DOHH2 (cell line): ENCODE measurements around the gene COPS8.

Source experiments
- H3F3A ChIP-seq: fragments of 200-600 bp; sonication (generic), shearing (Covaris generic); 2 replicates; pipeline ENCODE4 v1.6.0; 2016; ENCODE audit warnings: antibody characterized with exemption, mild to moderate bottlenecking; ENCODE audit not compliant: control insufficient read depth, insufficient read depth
- H3K27ac ChIP-seq: fragments of 200-600 bp; sonication (generic); 2 replicates; pipeline ENCODE4 v1.5.1; 2014; ENCODE audit warnings: low read depth, mild to moderate bottlenecking, low read length, moderate library complexity
- H3K27me3 ChIP-seq: fragments of 200-600 bp; sonication (generic); 2 replicates; pipeline ENCODE4 v1.6.1; 2014; ENCODE audit warnings: mild to moderate bottlenecking, low read length, mixed read lengths; ENCODE audit not compliant: control insufficient read depth
- H3K36me3 ChIP-seq: fragments of 200-600 bp; sonication (generic); 2 replicates; pipeline ENCODE4 v1.6.1; 2014; ENCODE audit warnings: mild to moderate bottlenecking, low read length, moderate library complexity, mixed read lengths; ENCODE audit not compliant: control insufficient read depth
- H3K4me1 ChIP-seq: fragments of 200-600 bp; sonication (generic); 2 replicates; pipeline ENCODE4 v1.6.1; 2014; ENCODE audit warnings: mild to moderate bottlenecking, low read length, mixed read lengths; ENCODE audit not compliant: control insufficient read depth
- H3K4me2 ChIP-seq: fragments of 200-600 bp; sonication (generic); 2 replicates; pipeline ENCODE4 v1.6.0; 2014; ENCODE audit warnings: mild to moderate bottlenecking, low read length, moderate library complexity
- H3K4me3 ChIP-seq: fragments of 200-600 bp; sonication (generic); 2 replicates; pipeline ENCODE4 v1.5.1; 2014; ENCODE audit warnings: mild to moderate bottlenecking, low read length, mixed read lengths
- H3K79me2 ChIP-seq: fragments of 200-600 bp; sonication (generic); 2 replicates; pipeline ENCODE4 v1.6.1; 2014; ENCODE audit warnings: mild to moderate bottlenecking, low read length, mixed read lengths; ENCODE audit not compliant: control insufficient read depth
- H3K9me2 ChIP-seq: fragments of 200-600 bp; sonication (generic); replicated peaks from 2 replicates; pipeline ENCODE4 v1.6.1; 2014; ENCODE audit warnings: mild to moderate bottlenecking, low read length, mixed read lengths; ENCODE audit not compliant: control insufficient read depth
- H3K9me3 ChIP-seq: fragments of 200-600 bp; sonication (generic); 2 replicates; pipeline ENCODE4 v1.6.1; 2014; ENCODE audit warnings: antibody characterized with exemption, low read length, mixed read lengths; ENCODE audit not compliant: control insufficient read depth, insufficient read depth
- H4K20me1 ChIP-seq: fragments of 200-600 bp; sonication (generic); 2 replicates; pipeline ENCODE4 v1.6.0; 2014; ENCODE audit warnings: low read depth, mild to moderate bottlenecking, antibody characterized with exemption, low read length, moderate library complexity; ENCODE audit not compliant: control insufficient read depth, insufficient read depth
- EZH2phosphoT487 ChIP-seq: fragments of 200-600 bp; sonication (generic); IDR thresholded peaks from 2 replicates; pipeline ENCODE4 v1.6.1; 2017; ENCODE audit warnings: borderline replicate concordance, mild to moderate bottlenecking, antibody characterized with exemption, low read length, moderate library complexity, mixed read lengths
- TF ChIP-seq, protein P1 (sequence below): fragments of 200-600 bp; sonication (generic); IDR thresholded peaks from one replicate; pipeline ENCODE4 v1.5.1; 2014; ENCODE audit warnings: antibody characterized with exemption, mild to moderate bottlenecking, low read depth, low read length; ENCODE audit not compliant: poor library complexity, severe bottlenecking

The COPS8 gene

GRCh38 chr2:237129625-237130263, 44.1 kb downstream of the COPS8 start:
- Histone ChIP-seq H3K4me2 (no peak overlapping the region), H3K9me2 (no peaks in the 10 kb centered on the region), H4K20me1 (no peaks in the 10 kb centered on the region), H3K27ac (no peak overlapping the region), H3K9me3 (peaks cover 27% of the 10 kb centered on the region), H3K27me3 (peaks cover 6% of the 10 kb centered on the region; the same call in 1 of the 2 replicates), H3K36me3 (no peaks in the 10 kb centered on the region), H3F3A (no peaks in the 10 kb centered on the region), H3K4me1 (no peaks in the 10 kb centered on the region), H3K79me2 (no peaks in the 10 kb centered on the region), H3K4me3 (no peak overlapping the region)
- no peak for TF ChIP-seq EZH2phosphoT487
- TF ChIP-seq, protein P1, sequence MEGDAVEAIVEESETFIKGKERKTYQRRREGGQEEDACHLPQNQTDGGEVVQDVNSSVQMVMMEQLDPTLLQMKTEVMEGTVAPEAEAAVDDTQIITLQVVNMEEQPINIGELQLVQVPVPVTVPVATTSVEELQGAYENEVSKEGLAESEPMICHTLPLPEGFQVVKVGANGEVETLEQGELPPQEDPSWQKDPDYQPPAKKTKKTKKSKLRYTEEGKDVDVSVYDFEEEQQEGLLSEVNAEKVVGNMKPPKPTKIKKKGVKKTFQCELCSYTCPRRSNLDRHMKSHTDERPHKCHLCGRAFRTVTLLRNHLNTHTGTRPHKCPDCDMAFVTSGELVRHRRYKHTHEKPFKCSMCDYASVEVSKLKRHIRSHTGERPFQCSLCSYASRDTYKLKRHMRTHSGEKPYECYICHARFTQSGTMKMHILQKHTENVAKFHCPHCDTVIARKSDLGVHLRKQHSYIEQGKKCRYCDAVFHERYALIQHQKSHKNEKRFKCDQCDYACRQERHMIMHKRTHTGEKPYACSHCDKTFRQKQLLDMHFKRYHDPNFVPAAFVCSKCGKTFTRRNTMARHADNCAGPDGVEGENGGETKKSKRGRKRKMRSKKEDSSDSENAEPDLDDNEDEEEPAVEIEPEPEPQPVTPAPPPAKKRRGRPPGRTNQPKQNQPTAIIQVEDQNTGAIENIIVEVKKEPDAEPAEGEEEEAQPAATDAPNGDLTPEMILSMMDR, result no peak

DNA sequence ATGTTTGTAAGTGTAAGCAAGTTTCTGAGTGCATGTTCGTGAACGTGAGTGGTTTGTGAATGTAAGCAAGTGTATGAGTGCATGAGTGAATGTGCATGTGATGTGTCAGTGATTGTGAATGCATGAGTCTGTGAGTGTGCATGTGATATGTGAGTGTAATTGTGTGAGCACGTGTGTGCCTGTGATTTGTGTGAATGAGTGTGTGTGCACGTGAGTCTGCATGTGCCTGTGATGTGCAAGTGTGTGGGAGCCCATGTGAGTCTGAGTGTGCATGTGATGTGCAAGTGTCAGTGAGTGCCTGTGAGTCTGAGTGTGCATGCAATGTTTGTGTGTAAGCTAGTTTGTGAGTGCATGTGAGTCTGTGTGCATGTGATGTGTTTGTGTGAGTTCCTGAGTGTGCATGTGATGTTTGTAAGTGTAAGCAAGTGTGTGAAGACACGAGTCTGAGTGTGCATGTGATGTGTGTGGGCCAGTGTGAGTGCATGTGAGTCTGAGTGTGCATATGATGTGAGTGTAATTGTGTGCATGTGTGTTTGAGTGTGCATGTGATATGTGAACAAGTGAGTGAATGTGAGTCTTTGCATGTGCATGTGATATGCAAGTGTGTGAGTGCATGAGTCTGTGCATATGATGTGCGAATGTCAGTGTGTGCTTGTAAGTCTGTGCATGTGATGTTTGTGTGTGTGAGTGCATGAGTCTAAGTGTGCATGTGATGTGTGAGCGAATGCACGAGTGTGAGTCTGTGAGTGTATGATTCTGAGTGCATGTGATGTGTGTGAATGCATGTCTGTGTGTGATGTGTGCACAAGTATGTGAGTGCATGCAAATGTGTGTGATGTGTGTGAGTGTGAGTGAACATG, 45.1 kb downstream of the COPS8 start:
- Histone ChIP-seq H3K4me3 (no peak overlapping the region), H3K4me1 (no peaks in the 10 kb centered on the region), H3K9me2 (no peaks in the 10 kb centered on the region), H3K27me3 (peaks cover 9% of the 10 kb centered on the region; the same call in 1 of the 2 replicates), H3K27ac (no peak overlapping the region), H3F3A (no peaks in the 10 kb centered on the region), H3K9me3 (peaks cover 27% of the 10 kb centered on the region), H3K79me2 (no peaks in the 10 kb centered on the region), H4K20me1 (no peaks in the 10 kb centered on the region), H3K36me3 (no peaks in the 10 kb centered on the region), H3K4me2 (no peak overlapping the region)
- TF ChIP-seq, protein P1, result no peak
- no peak for TF ChIP-seq EZH2phosphoT487

DNA sequence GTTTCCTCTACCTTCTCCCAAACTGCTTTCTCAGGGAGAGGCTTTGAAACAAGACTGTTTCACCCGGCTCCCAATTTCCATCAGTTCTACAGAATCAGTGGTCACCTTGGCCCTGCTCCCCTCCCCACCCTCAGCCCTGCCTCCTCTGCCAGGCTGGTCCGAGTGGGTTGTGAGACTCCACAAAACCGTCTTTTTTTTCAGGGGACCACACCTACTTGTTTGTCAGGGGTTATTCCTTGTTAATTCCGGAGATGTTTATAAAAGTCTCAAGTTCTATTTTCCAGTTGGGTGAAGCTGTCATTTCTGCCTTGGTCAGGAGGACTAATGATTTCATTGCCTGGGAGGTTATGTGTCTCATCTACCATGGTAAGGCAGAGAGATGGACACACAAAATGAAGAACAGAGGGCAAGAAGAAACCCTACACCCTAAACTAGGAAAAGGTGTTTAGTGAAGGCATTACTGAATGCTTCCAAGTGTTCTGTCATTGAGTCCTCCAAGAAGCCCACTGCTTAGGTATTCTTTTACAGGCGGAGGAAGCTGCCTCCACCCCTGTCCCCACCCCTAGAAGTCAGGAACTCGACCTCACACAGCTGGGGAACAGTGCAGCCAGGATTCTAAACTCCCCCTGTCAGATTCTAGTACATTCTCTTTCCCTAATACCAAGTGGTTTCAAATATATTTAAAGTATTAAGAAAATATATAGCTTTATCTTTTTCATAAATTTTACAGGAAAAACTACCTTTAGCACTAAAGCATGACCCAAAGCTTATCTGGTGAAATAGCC, 46.3 kb downstream of the COPS8 start:
- no peaks in the 10 kb centered on the region for H4K20me1 ChIP-seq
- TF ChIP-seq, protein P1, result no peak
- no peak for TF ChIP-seq EZH2phosphoT487
- peaks cover 9% of the 10 kb centered on the region; the same call in 1 of the 2 replicates for H3K27me3 ChIP-seq
- no peaks in the 10 kb centered on the region for H3K36me3 ChIP-seq
- no peaks in the 10 kb centered on the region for H3K79me2 ChIP-seq
- H3F3A ChIP-seq, result no peaks in the 10 kb centered on the region
- no peaks in the 10 kb centered on the region for H3K4me1 ChIP-seq
- peaks cover 27% of the 10 kb centered on the region for H3K9me3 ChIP-seq
- no peak overlapping the region for H3K4me3 ChIP-seq
- no peak overlapping the region for H3K4me2 ChIP-seq
- H3K9me2 ChIP-seq, result no peaks in the 10 kb centered on the region
- no peak overlapping the region for H3K27ac ChIP-seq
